GM18861 (cell line): ENCODE results near the gene CLTCL1.

ENCODE experiments used
- ATAC-seq: cut with Tn5 transposase; IDR thresholded peaks from one replicate; pipeline ENCODE4 v1.9.1; 2021; ENCODE audit not compliant: unreplicated experiment

Gene CLTCL1

GRCh38 chr22:19197997-19198865 lies 93.3 kb downstream of the CLTCL1 start:
- ATAC-seq, result no peak

- no peak for ATAC-seq
Measured at GRCh38 chr22:19196841-19197612, 94.5 kb downstream of the CLTCL1 start.

- ATAC-seq, result no peak
Measured at GRCh38 chr22:19195796-19196731, 95.5 kb downstream of the CLTCL1 start.

GRCh38 chr22:19194766-19195536 lies 96.6 kb downstream of the CLTCL1 start:
- ATAC-seq, result no peak

- ATAC-seq, result no peak
Measured at GRCh38 chr22:19193879-19194278, 97.6 kb downstream of the CLTCL1 start.

GRCh38 chr22:19187716-19188563 lies 103.6 kb downstream of the CLTCL1 start:
- ATAC-seq, result no peak

DNA sequence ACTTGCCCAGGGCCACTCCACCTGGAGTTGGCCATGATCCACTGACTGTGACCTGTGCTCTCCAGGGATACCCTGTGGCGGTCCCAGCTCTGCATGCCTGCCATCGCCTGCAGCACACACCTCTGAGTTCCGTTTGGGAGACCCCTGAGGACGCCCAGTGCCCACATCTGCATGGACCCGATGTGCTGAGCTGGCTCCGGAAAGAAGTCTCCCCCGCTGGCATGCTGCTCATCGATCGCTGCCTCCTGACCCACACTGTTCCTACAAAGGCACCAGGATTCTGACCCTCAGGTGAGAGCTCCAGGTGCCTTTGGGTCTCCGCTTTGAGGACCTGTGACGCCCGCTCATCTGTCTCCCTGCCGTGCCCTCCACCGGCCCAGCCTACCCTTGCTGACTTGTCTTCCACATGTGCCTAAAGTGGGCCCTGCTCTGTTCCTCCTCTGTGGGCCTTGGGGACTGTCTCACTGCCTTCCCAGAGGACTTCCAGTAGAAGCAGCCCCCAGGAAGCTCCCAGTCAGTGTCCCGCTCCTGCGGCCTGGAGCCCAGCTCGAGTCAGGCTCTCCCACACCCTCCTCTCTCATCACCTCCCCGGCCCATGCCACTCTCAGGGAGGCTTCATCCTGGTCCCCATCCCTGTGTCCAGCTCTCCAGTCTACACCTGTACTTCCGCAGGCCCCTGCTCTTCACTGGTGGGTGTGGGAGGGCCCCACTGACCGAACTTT lies 107.1 kb downstream of the CLTCL1 start:
- no peak for ATAC-seq

- no peak for ATAC-seq
Measured at GRCh38 chr22:19183216-19183615, 108.3 kb downstream of the CLTCL1 start.

DNA sequence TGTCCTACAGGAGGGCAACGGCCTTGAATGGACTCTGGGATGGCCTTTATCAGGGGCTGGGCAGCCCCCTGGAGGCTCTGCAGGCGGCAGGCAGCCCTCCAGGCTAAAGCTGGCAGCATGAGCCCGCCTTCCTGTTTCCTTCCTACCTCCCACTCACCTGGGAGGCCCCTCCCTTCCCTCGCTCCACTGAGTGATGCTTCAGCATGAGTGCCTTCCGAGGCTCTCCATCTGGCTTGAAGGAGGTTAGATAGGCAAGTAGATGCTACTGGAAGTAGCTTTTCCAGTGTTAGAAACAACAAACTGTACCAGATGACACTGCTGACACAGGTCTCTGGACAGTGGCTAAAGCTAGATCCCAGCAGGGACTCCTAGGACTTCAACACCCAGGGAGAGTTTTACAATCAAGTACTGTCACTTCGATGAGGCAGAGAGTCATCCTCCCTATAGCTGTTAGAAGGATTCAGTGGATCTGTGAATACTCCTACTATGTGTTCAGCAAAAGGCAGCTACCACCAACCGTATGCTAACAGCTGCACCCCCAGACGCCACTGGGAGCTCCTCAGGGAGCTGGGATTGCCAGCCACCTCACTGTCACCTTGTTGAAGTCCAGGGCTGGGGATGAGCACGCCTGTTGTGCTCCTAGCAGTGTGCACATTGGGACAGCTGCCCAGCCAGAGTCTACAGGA lies 108.9 kb downstream of the CLTCL1 start:
- no peak for ATAC-seq

DNA sequence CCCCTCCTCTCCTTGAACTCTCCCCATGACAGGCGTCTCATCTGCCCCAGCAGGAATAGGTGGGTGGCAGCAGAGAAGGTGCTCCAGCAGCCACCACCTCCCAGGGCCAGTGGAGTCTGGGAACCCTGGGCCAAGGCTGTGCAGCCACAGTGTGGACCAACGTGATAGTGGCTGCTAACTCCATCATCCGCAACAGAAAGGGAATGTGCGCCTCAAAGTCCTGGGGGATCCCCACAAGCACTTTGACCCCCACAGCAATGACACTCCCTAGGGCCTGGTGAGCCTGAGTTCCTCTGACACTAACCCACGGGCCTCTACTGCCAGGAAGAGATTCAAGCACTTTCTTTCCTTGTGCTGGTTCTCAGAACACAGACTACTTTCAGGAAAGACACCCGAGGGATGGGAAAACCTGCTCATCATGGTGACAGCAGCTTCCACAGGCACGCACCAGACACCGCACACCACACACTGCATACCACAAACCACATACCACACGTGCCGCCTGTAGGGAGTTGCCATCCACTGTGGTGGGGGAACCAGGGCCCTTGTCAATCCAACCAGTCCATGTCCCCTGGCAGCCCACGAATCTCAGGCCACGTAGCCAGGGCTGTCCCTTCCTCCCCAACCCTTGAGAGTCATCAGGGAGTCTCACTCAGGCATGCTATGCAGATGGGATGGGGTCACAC lies 109.6 kb downstream of the CLTCL1 start:
- ATAC-seq, result no peak

GRCh38 chr22:19180740-19181410 lies 110.6 kb downstream of the CLTCL1 start:
- ATAC-seq, result no peak

DNA sequence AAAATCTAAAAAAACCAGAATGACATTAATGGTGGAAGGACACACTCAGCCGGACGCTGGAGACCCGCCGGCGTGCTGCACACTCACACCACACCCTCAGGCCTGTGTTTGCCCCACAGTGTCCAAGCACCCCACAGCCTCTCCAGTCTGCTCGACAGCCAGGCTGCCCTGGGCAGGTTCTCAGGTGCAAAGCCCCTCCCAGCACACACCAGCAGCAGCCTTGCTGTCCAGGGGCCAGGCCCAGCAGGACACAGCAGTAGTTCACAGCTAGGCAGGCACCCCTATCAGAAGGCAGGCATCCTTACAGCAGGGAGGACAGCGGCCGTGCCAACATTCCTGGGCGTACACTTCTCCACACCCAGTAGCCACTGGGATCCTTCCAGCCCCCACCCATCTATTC lies 111.3 kb downstream of the CLTCL1 start:
- ATAC-seq, result no peak

GRCh38 chr22:19179497-19180048 lies 111.9 kb downstream of the CLTCL1 start:
- ATAC-seq, result no peak

GRCh38 chr22:19178657-19179496 lies 112.6 kb downstream of the CLTCL1 start, which contains the start of gene SLC25A1:
Gene SLC25A1, minus strand, starts transcription at chr22:19178736. Its CDS starts 63 bp downstream, at chr22:19178673.
- peak; percentile 53 for ATAC-seq

DNA sequence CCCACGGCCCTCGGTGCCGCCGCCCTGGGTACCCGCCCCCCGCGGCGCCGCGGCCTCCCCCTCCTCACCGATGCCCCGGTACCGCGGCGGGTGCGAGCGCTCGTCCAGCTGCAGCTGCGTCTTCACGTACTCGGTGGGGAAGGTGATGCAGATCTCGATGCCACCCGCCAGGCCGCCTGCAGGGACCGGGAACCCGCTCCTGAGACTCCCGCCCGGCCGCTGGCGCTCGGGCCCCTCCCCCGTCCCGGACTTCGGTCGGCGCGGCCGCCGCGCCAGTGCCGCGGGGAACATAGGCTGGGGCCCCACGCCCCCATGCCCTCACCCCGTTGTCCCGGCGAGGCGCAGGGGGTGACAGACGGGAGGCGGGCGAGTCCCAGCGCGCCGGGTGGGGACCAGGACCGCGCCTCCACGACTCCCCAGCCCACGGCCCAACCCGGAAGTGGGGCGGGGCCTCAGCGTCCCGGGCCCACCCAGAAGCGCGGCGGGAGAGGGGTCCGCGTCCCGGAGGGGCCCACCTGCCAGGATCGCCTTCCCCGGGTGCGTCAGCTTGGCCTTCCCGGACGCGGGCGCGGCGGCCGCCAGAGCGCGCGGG lies 113.4 kb downstream of the CLTCL1 start:
- peak; percentile 20 for ATAC-seq
